C1 segment of cervical spinal cord (tissue), 14 donors: ENCODE data around the gene MUC20.
"Not testable (repeated sequence)": the region's sequence is repeated elsewhere in the genome, so short reads cannot be mapped to it uniquely, and the experiment has no call there.

ENCODE experiments used
- DNase-seq, 14 donors: peaks; one replicate each; lab custom pipeline; 2025; lab: John Stamatoyannopoulos, UW

Gene MUC20

DNA sequence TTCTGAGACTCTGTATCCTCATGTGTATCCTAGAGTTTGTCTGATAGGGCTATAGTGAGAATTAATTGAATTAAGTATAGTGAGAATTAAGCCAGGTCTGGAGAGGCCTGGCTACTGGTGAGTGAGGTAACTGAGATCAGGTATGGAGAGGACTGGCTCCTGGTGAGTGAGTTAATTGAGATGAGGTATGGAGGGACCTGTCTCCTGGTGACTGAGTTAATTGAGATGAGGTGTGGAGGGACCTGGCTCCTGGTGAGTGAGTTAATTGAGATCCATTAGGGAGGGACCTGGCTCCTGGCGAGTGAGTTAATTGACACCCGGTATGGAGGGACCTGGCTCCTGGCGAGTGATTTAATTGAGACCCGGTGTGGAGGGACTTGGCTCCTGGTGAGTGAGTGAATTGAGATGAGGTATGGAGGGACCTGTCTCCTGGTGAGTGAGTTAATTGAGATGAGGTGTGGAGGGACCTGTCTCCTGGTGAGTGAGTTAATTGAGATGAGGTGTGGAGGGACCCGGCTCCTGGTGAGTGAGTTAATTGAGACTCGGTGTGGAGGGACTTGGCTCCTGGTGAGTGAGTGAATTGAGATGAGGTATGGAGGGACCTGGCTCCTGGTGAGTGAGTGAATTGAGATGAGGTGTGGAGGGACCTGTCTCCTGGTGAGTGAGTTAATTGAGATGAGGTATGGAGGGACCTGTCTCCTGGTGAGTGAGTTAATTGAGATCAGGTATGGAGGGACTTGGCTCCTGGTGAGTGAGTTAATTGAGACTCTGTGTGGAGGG lies 10.5 kb upstream of the MUC20 start:
- not testable (repeated sequence) for DNase-seq

- not testable (repeated sequence) for DNase-seq
Observed at GRCh38 chr3:195711091-195711812, 9.5 kb upstream of the MUC20 start.

DNA sequence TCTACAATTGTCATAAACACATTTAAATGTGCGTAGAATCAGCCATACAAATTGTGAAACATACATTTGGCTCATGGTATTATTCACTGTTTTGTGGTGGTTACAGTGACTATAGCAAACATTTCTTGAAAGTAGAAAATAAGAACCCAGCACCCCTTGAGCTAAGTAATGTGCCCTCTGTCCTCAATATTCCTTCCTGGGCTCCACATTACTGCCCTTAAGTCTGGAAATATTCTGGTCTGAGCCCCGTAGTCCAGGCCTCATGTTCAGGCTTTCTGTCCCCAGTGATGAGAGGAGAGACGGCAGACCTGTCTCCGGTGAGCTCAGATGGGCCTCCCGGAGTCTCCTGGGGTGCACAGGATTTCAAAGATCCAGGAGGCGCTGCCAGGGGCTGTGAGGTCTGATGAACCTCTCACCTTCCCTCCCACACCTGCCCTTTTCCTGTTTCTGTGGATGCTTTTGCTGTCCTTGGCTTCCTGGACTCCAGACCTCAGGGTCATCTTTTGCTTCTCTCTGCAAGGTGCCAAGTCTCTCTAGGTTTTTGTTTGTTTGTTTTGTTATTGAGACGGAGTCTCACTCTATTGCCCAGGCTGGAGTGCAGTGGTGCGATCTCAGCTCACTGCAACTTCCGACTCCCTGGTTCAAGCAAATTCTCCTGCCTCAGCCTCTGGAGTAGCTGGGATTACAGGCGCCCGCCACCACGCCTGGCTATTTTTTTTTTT lies 8.8 kb upstream of the MUC20 start:
- DNase-seq = no peak

DNA sequence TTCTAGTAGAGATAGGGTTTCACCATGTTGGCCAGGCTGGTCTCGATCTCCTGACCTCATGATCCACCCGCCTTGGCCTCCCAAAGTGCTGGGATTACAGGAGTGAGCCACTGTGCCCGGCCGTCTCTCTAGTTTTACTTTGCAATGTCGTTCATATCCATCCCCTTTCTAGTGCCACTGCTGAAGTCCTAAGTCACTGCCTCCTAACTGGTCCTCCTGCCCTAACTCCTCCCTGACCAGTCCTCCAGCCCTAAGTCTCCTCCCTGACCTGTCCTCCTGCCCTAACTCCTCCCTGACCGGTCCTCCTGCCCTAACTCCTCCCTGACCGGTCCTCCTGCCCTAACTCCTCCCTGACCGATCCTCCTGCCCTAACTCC lies 8.3 kb upstream of the MUC20 start:
- not testable (repeated sequence) for DNase-seq

GRCh38 chr3:195713150-195713549 lies 7.6 kb upstream of the MUC20 start:
- DNase-seq = not testable (repeated sequence)

DNA sequence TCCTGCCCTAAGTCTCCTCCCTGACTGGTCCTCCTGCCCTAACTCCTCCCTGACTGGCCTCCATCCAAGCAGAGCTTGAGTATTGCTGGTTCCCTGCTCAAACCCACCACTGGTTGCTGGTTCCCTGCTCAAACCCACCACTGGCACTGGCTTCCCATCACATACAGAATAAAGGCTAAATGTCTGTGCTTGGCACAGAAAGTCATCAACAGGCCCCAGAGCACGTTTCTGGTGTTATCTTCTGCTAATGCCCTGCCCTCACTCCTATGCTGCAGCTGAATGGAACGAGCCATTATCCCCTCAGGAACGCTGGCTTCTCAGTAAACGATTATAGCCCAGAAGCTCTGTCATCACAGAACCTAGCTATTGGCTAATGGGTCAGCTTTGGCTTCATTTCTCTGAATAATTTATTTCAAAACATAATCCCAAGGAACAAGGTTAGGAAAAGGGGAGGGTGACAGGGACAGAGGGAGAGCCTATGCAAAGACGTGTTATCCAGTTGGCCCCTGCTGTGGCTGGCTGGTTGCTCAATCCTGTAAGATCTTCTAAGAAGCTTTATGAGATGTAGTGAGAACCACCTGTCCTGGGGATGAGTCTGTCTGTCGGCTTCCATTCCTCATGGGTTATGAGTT lies 6.3 kb upstream of the MUC20 start:
- DNase-seq = no peak

GRCh38 chr3:195715134-195715533 lies 5.6 kb upstream of the MUC20 start:
- DNase-seq = no peak

GRCh38 chr3:195715583-195716266 lies 5.1 kb upstream of the MUC20 start:
- DNase-seq = no peak

DNA sequence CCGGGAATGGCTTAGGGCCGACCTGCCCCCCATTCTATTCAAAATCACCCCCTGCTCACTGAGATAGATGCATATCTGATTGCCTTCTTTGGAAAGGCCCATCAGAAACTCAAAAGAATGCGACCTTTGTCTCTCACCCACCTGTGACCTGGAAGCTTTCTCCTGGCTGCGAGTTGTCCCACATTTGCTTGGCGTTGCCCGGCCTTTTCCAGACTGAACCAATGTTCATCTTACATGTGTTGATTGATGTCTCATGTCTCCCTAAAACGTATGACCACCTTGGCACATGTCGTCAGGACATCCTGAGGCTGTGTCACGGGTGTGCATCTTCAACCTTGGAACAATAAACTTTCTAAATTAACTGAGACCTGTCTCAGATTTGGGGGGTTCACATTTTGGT lies 3.4 kb upstream of the MUC20 start:
- DNase-seq = no peak

DNA sequence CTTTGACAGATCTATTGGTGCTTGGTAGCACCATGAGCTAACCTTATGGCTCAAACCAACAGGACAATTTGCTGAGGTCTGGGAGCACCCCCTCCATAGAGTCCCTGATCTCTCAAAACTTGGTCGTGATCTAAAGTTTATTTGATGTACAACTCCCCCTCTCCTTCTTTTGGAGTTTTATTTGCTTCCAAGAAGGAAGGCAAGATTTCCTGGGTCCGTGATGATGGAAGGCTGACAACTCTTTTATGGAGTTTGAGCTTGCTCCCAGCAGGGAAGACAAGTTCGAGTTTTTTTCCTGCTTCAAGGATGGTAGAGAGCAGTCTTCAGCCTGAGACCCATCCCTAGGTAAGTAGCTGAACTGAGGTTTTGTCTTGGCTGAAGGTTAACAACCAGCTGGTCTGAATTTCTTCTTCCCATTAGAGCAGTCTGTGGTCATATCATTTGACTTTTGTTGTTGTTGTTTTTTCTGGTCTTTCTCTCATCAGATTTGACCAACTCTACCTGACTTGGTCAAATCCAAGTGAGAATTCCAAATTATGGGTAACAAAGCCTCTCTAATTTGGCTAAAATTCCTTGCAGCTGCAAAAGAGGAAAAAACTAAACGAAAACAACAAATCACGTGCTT lies 2.8 kb upstream of the MUC20 start:
- DNase-seq = no peak

GRCh38 chr3:195718477-195718984 lies 2.2 kb upstream of the MUC20 start:
- no peak for DNase-seq

GRCh38 chr3:195719514-195720254 lies 1.1 kb upstream of the MUC20 start:
- DNase-seq = not testable (repeated sequence)

DNA sequence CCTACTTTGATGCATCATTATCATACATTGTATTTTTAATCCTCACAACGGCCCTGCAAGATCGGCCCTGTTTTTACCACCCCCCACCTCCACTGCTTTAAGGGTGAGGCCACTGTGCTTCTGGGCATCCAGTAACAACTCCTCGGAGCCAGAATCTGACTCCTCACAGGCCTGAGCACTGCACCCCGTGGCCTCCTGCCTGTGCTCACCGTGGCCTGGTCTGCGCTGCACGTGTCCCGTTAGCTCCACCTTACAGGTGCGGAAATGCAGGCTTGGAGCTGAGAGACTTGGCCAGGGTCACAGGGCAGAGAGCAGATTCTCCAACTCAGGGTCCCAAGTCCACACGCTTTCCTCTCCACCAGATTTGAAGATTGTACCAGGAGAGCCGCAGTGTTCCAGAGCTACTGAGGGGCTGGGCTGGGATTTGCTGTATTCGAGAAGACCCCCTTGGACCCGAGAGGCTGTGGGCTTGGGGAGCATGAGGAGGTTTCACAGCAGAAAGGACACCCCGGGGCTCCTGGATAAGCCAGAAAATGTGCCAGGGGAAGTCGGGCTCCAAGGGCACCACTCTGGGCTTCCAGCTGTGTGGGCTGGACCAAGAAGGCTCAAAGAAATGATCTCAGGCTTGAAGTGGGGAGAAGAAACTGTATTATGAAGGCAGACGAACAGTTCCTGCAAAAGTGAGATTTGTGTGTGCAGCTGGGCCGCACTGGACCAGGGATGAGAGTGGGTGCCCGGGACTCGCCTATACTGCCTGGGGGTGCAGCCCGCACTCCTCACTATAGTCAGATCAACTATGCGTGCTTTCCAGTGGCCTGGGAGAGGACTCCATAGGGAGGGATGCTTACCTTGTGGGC lies 1.6 kb downstream of the MUC20 start:
- not testable (repeated sequence) for DNase-seq

DNA sequence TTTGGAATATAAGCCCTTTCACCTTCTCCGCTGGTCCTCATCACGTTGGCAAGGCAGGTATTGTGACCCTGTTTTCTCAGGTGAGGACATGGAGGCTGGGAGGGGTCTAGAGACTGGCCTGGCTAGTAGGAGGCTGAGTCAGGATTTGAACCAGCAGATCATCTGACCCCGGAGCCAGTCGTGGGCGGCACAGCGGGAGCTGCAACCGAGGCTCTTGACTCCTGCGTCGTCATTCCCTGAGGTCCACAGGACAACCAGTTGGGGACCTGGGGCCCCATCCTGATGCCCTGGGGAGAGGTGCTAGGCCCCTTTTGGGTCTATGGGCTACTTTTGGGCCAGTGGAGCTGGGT lies 2.2 kb downstream of the MUC20 start:
- DNase-seq = not testable (repeated sequence)

DNA sequence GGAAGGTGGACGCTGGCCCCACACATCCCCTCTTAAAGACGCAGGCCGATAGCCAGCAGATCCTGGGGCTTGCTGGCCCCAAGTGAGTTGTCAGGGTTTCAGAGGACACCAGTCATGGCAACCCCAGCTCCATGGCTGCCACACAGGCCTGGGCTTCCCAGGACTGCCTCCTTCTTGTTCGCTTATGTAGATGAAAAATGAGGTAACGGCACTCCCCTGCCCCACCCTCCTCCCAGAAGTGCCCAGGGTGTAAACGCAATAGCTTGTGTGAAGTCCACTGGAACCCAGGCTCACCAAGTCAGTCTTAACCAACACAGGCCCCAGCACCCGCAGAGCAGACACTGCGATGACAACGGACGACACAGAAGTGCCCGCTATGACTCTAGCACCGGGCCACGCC lies 3.6 kb downstream of the MUC20 start:
- DNase-seq = not testable (repeated sequence)

DNA sequence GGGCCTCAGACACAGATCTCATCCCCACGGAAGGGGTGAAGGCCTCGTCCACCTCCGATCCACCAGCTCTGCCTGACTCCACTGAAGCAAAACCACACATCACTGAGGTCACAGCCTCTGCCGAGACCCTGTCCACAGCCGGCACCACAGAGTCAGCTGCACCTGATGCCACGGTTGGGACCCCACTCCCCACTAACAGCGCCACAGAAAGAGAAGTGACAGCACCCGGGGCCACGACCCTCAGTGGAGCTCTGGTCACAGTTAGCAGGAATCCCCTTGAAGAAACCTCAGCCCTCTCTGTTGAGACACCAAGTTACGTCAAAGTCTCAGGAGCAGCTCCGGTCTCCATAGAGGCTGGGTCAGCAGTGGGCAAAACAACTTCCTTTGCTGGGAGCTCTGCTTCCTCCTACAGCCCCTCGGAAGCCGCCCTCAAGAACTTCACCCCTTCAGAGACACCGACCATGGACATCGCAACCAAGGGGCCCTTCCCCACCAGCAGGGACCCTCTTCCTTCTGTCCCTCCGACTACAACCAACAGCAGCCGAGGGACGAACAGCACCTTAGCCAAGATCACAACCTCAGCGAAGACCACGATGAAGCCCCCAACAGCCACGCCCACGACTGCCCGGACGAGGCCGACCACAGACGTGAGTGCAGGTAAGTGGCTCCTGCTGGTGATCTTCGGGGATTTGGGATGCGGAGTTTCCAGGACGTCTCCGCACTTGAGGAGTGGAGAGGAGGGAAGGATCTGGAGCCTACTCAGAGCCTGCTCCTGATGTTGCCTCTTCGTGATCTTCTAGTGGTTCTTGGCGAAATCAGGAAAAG lies 5.3 kb downstream of the MUC20 start:
- not testable (repeated sequence) for DNase-seq

GRCh38 chr3:195727606-195728195 lies 6.9 kb downstream of the MUC20 start:
- DNase-seq = no peak

GRCh38 chr3:195728789-195729188 lies 8.0 kb downstream of the MUC20 start:
- not testable (repeated sequence) for DNase-seq
